NT2/D1 (cell line): ENCODE data around the gene JPT2.

Experiments
- SUZ12 ChIP-seq: IDR thresholded peaks from 2 replicates; pipeline ENCODE4 v1.6.1; 2011; ENCODE audit not compliant: insufficient read length, insufficient read depth; ENCODE audit errors: extremely low read depth
- YY1 ChIP-seq: IDR thresholded peaks from 2 replicates; pipeline ENCODE4 v1.6.1; 2011; ENCODE audit not compliant: insufficient read length, insufficient read depth
- ZNF274 ChIP-seq: IDR thresholded peaks from 2 replicates; pipeline ENCODE4 v1.6.1; 2011; ENCODE audit warnings: mild to moderate bottlenecking, low read depth, low read length

DNA sequence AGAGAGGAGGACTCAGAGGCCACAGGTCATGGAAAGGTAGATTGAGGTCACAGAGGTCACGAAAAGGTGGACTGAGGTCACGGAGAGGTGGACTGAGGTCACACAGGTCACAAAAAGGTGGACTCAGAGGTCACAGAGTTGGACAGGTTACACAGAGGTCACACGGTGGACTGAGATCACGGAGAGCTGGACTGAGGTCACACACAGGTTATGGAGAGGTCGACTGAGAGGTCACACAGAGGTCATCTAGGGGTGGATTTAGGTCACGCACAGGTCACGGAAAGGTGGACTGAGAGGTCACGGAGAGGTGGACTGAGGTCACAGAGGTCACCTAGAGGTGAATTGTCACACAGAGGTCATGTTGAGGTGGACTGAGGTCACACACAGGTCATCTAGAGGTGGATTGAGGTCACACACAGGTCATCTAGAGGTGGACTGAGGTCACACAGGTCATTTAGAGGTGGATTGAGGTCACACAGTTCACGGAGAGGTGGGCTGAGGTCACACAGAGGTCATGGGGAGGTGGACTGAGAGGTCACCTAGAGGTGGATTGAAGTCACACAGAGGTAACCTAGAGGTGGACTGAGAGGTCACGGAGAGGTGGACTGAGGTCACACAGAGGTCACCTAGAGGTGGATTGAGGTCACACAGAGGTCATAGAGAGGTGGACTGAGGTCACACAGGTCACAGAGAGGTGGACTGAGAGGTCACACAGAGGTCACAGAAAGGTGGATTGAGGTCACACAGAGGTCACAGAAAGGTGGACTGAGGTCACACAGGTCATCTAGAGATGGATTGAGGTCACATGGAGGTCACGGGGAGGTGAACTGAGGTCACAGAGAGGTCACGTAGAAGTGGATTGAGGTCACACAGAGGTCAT, 26.7 kb upstream of the JPT2 start:
- no peak for TF ChIP-seq YY1
- no peak for TF ChIP-seq ZNF274
- TF ChIP-seq SUZ12, result no peak
